NCI-H146 treated with DMSO at 0.1 percent for 48 hours (cell line): ENCODE data around the gene OR7C1.
A peak's percentile ranks its signal among the peaks of the same experiment; 100 is the strongest.
"Not testable (repeated sequence)": the region's sequence is repeated elsewhere in the genome, so short reads cannot be mapped to it uniquely, and the experiment has no call there.

Experiments used
- DNase-seq: peaks from one replicate; lab custom pipeline; 2025; ENCODE audit not compliant: unreplicated experiment; lab: John Stamatoyannopoulos, UW

Gene OR7C1

DNA sequence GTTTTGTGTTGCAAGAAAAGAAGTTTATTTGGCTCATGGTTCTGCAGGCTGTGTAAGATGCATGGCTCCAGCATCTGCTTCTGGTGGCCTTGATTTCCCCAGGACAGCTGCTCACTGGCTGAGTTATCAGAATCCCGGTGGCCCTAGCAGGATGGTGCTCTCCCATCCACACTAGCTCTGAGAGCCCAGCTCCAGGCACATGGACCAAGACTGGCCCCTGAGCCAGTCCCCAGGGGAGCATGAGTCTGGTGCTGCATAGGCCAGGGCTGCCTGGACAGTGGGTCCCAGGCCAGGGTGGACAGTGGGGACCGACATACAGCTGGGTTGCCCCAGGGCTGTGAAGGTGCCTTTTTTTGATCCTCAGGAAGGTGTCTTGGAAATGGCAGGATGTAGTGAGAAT, 67.0 kb downstream of the OR7C1 start:
- no peak for DNase-seq

DNA sequence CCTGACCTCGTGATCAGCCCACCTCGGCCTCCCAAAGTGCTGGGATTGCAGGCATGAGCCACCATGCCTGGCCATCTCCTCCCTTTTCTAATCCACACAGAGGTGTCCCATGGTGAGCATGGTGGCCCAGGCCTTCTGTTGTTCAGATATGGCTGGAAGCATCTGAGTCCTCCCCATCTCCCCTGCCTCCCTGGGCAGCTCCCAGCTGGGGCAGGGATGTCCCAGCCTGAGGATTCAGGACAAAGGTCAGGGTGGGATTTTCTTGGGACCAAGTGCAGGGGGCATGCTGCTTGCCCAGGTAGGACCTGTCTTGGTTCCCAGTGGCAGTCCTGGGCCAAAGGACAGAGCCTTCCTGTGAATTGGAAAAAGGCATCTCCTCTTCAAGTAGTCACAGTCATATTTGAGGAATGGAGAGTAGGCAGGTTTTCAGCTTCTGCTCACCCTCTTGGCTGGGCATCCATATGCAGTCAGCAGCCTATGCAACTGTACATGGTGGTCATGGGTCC, 67.5 kb downstream of the OR7C1 start:
- no peak for DNase-seq

DNA sequence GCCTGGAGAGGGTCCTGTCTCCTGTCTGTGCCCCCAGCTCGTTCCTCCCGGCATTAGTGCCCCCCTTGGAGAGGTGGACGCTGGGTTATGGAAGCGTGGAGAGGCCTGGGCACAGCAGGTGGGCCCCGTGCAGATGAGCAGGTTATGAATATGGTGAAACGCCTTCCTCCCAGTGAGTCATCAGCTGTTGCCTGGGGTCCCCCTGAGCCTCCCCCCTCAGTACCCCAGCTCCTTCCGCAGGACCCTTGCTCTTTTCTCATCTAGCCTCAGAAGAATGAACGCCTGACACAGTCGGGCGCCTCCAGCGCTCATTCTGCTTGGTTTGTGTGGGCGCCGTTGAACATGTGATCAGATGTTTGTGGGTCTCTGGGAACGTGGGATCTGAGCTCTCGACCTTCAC, 69.1 kb downstream of the OR7C1 start:
- not testable (repeated sequence) for DNase-seq

DNA sequence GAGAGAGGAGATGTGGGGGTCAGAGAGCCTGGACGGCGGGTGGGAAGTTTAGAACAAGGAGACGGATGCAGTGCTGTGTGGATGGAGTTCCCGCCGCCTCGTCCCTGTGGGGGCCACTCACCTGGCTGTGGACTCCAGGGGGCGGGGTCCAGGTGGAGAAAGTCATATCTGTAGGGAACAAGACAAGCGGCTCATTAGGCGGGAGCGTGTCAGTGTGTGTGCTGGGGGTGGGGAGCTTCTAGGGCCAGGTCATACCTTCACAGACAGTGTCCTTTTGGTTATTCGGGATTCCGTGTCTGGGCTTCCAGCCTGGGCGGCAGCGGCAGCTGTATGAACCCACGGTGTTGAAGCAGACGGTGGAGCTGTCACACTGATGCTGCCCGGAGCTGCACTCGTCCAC, 69.6 kb downstream of the OR7C1 start:
- not testable (repeated sequence) for DNase-seq

DNA sequence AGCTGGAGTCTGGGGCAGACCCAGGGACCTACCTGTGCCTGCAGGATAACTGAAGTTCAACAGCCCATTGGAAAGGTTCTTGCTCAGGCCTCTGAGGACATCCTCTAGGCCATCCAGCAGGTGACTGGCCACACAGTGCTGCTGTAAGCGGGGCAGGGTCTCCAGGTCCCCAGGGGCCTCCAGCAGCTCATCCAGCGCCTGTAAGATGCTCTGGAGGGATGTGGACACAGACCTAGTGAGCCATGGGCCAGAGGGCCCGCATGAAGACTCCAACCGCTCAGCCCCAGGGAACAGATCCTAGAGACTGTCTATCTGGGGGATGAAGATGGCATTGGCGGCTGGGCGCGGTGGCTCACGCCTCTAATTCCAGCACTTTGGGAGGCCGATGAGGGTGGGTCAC, 70.6 kb downstream of the OR7C1 start:
- no peak for DNase-seq

DNA sequence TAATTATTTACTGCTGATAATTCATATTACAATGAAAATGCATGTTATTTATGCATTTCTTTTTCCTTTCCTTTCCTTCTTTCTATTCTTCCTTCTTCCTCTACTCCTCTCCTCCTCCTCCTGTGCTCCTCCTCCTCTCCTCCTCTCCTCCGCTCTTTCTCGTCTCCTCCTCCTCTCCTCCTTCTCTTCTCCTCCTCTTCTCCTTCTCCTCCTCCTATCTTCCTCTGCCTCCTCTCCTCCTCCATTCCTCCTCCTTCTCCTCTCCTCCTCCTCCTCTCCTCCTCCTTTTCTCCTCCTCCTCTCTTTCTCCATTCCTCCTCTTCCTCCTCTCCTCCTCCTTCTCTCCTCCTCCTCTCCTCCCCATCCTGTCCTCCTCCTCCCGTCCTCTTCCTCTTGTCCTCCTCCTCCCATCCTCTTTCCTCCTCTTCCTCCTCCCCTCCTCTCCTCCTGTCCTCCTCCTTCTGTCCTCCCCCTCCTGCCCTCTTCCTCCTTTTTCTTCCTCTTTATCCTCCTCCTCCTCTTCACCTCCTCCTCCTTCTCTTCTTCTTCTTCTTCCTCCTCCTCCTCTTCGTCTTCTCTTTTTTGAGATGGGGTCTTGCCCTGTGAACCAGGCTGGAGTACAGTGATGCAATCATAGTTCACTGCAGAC, 71.4 kb downstream of the OR7C1 start:
- no peak for DNase-seq

DNA sequence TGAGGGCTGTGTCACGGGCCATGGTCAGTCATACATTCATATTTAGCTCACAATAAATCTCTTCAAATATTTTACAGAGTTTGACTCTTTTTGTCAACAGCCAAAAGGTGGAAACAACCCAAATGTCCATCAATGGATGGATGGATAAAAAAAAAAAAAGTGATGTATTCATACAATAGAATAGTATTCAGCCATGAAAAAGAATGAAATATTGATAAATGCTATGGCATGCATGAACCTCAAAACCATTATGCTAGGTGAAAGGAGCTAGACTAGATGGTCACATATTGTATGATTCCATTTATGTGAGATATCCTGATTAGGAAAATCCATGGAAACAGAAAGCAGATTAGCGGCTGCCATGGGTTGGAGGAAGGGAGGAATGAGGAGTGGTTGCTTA, 72.9 kb downstream of the OR7C1 start:
- DNase-seq = no peak

DNA sequence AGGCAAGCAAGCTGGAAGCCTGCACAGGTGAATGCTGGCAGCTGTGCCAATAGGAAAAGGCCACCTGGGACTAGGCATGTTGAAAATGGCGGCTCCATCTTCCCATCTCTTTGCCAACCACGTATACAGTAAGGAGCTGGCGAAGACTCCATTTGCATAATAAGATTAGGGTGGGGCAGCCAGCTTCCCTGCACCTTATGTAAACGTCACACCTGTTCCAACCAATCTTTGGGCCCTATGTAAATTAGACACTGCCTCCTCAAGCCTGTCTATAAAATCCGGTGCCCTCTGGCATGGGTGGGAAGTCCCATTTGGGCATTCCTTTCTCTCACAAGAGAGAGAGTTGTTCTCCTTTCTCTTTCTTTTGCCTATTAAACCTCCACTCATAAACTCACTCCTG, 73.4 kb downstream of the OR7C1 start:
- no peak for DNase-seq

DNA sequence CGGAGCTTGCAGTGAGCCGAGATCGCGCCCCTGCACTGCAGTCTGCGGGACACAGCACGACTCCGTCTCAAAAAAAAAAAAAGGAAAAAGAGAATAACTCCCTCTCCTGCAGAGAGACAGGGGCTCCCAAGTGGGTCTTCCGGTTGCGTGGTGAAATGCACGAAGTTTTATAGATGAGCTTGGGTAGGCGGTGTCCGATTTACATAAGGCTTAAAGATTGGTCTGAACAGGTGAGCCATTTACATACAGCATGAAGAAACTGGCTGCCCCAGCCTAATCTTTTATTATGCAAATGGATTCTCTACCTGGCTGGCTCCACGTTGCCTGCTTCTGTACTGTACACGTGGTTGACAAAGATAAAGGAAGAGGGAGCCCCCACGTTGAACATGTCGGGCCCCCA, 76.2 kb downstream of the OR7C1 start:
- peak; percentile 94 for DNase-seq

DNA sequence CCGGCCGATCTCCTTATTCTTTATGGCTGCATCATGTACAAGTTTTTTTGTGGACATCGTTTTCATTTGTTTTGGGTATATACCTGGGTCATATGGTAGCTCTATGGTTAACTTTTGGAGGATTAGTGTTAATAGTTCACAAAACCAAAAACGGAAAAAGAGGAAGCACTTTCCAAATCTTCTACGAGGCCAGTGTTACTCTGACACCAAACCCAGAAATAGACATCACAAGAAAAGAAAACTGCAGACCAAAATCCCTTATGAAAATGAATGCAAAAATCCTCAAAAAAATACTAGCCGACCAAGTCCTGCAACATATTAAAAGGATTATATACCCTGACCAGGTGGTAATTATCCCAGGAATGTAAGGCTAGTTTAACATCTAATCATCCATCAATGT, 86.4 kb downstream of the OR7C1 start:
- no peak for DNase-seq
